ENCODE data around the gene TLR6. TPM values are rescaled to one million over a fixed set of nuclear protein-coding genes. Genes with fewer than 3 reads are reported as not detected.

TLR6 gene
- total and polyA plus RNA-seq, 4 donors, result 0.26 to 2.1 (median 1.3) TPM

DNA sequence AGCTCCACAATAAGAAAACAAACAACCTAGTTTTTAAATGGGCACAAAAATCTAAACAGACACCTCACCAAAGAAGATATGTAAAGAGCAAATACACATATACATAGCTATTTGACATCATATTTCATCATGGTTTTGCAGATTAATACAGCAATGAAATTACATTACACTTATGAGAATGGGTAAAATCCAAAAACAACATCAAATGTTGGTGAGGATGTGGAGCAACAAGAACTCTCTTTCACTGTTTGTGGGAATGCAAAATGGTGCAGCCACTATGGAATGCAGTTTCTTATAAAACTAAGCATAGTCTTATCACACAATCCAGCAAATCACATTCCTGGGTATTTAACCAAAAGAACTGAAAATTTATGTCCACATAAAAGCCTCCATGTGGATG, 25.0 kb downstream of the TLR6 start:
- no peaks in the 10 kb centered on the region for H3K36me3 ChIP-seq (ENCODE audit: control insufficient read depth in 4 of 4, insufficient read depth in 3 of 4, low read depth in 1 of 4, low read length in 3 of 4)
- H3K9me3 ChIP-seq (ENCODE audit: control insufficient read depth in 4 of 4, low read length in 3 of 4), result no peaks in the 10 kb centered on the region
- no peaks in the 10 kb centered on the region for H3K4me1 ChIP-seq (ENCODE audit: control insufficient read depth in 4 of 4, insufficient read depth in 4 of 4, low read length in 3 of 4)
- no peak overlapping the region for H3K4me3 ChIP-seq (ENCODE audit: low read depth in 1 of 3, low read length in 3 of 3)
- no peaks in the 10 kb centered on the region for H3K27me3 ChIP-seq (ENCODE audit: control insufficient read depth in 4 of 4, insufficient read depth in 4 of 4, low read length in 3 of 4)
- TF ChIP-seq, protein P1, sequence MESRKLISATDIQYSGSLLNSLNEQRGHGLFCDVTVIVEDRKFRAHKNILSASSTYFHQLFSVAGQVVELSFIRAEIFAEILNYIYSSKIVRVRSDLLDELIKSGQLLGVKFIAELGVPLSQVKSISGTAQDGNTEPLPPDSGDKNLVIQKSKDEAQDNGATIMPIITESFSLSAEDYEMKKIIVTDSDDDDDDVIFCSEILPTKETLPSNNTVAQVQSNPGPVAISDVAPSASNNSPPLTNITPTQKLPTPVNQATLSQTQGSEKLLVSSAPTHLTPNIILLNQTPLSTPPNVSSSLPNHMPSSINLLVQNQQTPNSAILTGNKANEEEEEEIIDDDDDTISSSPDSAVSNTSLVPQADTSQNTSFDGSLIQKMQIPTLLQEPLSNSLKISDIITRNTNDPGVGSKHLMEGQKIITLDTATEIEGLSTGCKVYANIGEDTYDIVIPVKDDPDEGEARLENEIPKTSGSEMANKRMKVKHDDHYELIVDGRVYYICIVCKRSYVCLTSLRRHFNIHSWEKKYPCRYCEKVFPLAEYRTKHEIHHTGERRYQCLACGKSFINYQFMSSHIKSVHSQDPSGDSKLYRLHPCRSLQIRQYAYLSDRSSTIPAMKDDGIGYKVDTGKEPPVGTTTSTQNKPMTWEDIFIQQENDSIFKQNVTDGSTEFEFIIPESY (IDR thresholded peaks at IDR 0.05), result no peak
- TF ChIP-seq GABPA (IDR thresholded peaks at IDR 0.05 in 1 of 2, conservative IDR thresholded peaks at IDR 0.05 in 1 of 2) (no peak), FOXA1 (IDR thresholded peaks at IDR 0.05) (no peak), NR2F2 (IDR thresholded peaks at IDR 0.05) (no peak)
- TF ChIP-seq, protein P2, sequence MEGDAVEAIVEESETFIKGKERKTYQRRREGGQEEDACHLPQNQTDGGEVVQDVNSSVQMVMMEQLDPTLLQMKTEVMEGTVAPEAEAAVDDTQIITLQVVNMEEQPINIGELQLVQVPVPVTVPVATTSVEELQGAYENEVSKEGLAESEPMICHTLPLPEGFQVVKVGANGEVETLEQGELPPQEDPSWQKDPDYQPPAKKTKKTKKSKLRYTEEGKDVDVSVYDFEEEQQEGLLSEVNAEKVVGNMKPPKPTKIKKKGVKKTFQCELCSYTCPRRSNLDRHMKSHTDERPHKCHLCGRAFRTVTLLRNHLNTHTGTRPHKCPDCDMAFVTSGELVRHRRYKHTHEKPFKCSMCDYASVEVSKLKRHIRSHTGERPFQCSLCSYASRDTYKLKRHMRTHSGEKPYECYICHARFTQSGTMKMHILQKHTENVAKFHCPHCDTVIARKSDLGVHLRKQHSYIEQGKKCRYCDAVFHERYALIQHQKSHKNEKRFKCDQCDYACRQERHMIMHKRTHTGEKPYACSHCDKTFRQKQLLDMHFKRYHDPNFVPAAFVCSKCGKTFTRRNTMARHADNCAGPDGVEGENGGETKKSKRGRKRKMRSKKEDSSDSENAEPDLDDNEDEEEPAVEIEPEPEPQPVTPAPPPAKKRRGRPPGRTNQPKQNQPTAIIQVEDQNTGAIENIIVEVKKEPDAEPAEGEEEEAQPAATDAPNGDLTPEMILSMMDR (IDR thresholded peaks at IDR 0.05; ENCODE audit: low read depth, low read length, missing input control), result no peak
- DNase-seq (ENCODE audit: low spot score), result no peak
- no peak overlapping the region for H3K9ac ChIP-seq (ENCODE audit: low read depth in 1 of 2, low read length in 2 of 2)
- H3K27ac ChIP-seq (ENCODE audit: low read depth in 1 of 2, low read length in 2 of 2), result no peak overlapping the region

DNA sequence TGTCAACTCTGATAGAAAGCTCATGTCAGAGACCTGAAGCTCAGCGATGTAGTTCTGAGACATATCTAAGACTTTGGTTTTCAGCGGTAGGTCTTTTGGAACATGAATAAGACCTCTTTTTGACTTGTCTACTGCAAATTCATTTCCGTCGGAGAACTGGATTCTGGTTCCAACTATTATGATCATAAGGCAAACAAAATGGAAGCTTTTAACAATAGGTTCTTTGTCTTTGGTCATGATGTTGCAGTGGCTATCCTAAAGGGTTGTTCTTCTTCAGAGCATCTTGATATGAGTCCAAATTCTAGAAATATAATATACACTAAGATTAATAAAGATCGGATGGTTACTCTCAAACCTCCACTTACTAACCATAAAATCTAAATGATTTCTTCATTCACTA, 27.4 kb downstream of the TLR6 start:
- Histone ChIP-seq H3K4me1 (ENCODE audit: control insufficient read depth in 4 of 4, insufficient read depth in 4 of 4, low read length in 3 of 4) (no peaks in the 10 kb centered on the region), H3K9me3 (ENCODE audit: control insufficient read depth in 4 of 4, low read length in 3 of 4) (no peaks in the 10 kb centered on the region), H3K36me3 (ENCODE audit: control insufficient read depth in 4 of 4, insufficient read depth in 3 of 4, low read depth in 1 of 4, low read length in 3 of 4) (no peaks in the 10 kb centered on the region), H3K4me3 (ENCODE audit: low read depth in 1 of 3, low read length in 3 of 3) (no peak overlapping the region), H3K27me3 (ENCODE audit: control insufficient read depth in 4 of 4, insufficient read depth in 4 of 4, low read length in 3 of 4) (no peaks in the 10 kb centered on the region), H3K27ac (ENCODE audit: low read depth in 1 of 2, low read length in 2 of 2) (no peak overlapping the region), H3K9ac (ENCODE audit: low read depth in 1 of 2, low read length in 2 of 2) (no peak overlapping the region)
- no peak for TF ChIP-seq HNF4A (conservative IDR thresholded peaks at IDR 0.05)
- no peak for TF ChIP-seq FOXA2 (IDR thresholded peaks at IDR 0.05)
- TF ChIP-seq RAD21 (IDR thresholded peaks at IDR 0.05), result no peak
- no peak for TF ChIP-seq FOXA1 (IDR thresholded peaks at IDR 0.05)
- WGBS, result 93% methylated on average over 5 of the region's 5 CpGs
- no peak for DNase-seq (ENCODE audit: low spot score)

DNA sequence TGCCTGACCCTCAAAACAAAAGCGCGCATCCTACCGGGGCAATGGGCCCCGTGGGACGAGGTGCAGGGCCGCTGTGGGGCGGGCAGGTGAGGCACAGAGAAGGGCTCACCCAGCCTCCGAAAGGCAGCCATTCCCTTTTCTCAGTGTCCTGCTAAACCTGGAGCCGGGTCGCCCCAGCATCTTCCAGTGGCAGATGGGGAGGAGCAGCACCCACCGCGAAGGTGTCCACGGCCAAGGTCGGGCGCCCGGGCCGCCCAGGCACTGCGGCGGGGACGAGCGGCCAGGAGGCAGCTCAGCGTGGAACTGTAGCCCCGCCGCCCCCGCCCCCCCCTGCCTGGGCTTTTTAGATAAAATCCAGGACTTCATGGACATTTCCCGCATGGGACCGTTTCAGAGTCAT, 32.9 kb downstream of the TLR6 start:
- WGBS, result 94% methylated on average over 27 of the region's 27 CpGs

More for the DNA sequence above, 32.9 kb downstream of the TLR6 start:
- no peak overlapping the region for H3K27ac ChIP-seq (ENCODE audit: low read depth in 1 of 2, low read length in 2 of 2)
- H3K9ac ChIP-seq (ENCODE audit: low read depth in 1 of 2, low read length in 2 of 2), result no peak overlapping the region
- TF ChIP-seq JUND (IDR thresholded peaks at IDR 0.05) (no peak), FOXA2 (IDR thresholded peaks at IDR 0.05) (no peak), RAD21 (IDR thresholded peaks at IDR 0.05) (no peak), HNF4A (conservative IDR thresholded peaks at IDR 0.05) (no peak), FOXA1 (IDR thresholded peaks at IDR 0.05) (no peak), HNF4G (IDR thresholded peaks at IDR 0.05) (no peak), EGR1 (IDR thresholded peaks at IDR 0.05; ENCODE audit: low read depth in 2 of 2) (no peak)
- TF ChIP-seq, protein P3, sequence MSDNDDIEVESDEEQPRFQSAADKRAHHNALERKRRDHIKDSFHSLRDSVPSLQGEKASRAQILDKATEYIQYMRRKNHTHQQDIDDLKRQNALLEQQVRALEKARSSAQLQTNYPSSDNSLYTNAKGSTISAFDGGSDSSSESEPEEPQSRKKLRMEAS (IDR thresholded peaks at IDR 0.05), result no peak
- TF ChIP-seq, protein P4, sequence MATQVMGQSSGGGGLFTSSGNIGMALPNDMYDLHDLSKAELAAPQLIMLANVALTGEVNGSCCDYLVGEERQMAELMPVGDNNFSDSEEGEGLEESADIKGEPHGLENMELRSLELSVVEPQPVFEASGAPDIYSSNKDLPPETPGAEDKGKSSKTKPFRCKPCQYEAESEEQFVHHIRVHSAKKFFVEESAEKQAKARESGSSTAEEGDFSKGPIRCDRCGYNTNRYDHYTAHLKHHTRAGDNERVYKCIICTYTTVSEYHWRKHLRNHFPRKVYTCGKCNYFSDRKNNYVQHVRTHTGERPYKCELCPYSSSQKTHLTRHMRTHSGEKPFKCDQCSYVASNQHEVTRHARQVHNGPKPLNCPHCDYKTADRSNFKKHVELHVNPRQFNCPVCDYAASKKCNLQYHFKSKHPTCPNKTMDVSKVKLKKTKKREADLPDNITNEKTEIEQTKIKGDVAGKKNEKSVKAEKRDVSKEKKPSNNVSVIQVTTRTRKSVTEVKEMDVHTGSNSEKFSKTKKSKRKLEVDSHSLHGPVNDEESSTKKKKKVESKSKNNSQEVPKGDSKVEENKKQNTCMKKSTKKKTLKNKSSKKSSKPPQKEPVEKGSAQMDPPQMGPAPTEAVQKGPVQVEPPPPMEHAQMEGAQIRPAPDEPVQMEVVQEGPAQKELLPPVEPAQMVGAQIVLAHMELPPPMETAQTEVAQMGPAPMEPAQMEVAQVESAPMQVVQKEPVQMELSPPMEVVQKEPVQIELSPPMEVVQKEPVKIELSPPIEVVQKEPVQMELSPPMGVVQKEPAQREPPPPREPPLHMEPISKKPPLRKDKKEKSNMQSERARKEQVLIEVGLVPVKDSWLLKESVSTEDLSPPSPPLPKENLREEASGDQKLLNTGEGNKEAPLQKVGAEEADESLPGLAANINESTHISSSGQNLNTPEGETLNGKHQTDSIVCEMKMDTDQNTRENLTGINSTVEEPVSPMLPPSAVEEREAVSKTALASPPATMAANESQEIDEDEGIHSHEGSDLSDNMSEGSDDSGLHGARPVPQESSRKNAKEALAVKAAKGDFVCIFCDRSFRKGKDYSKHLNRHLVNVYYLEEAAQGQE (IDR thresholded peaks at IDR 0.05), result no peak
- TF ChIP-seq, protein P2 (IDR thresholded peaks at IDR 0.05; ENCODE audit: low read depth, low read length, missing input control), result no peak
- TF ChIP-seq, protein P5, sequence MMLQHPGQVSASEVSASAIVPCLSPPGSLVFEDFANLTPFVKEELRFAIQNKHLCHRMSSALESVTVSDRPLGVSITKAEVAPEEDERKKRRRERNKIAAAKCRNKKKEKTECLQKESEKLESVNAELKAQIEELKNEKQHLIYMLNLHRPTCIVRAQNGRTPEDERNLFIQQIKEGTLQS (IDR thresholded peaks at IDR 0.05), result no peak
- H3K4me3 ChIP-seq (ENCODE audit: low read depth in 1 of 3, low read length in 3 of 3), result no peak overlapping the region
- H3K9me3 ChIP-seq (ENCODE audit: control insufficient read depth in 4 of 4, low read length in 3 of 4), result no peaks in the 10 kb centered on the region
- no peaks in the 10 kb centered on the region for H3K4me1 ChIP-seq (ENCODE audit: control insufficient read depth in 4 of 4, insufficient read depth in 4 of 4, low read length in 3 of 4)
- H3K27me3 ChIP-seq (ENCODE audit: control insufficient read depth in 4 of 4, insufficient read depth in 4 of 4, low read length in 3 of 4), result no peaks in the 10 kb centered on the region
- DNase-seq (ENCODE audit: low spot score), result no peak
- no peaks in the 10 kb centered on the region for H3K36me3 ChIP-seq (ENCODE audit: control insufficient read depth in 4 of 4, insufficient read depth in 3 of 4, low read depth in 1 of 4, low read length in 3 of 4)
